ENCODE data around the gene PXYLP1.
A peak's percentile ranks its signal among the peaks of the same experiment; 100 is the strongest.

The PXYLP1 gene

DNA sequence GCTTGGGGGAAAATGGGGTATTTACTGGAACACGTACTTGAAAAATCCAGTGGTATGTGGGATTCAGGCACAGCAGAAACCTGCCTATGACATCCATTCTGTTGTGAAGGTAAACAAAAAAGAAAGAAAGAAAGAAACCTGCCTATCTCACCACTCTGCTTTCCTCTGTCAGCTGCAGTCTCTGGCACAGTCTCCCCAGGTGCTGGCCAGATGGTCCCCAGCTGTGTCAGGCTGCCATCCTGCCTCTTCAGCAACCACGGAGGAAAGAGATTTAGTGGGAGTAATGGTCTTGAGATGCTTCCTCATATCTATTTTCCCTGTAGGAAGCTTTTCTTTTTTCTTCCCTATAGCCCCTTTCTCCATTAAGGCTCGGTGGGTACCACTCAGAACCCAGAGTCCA lies 2.5 kb upstream of the PXYLP1 start:
- DNase-seq, result no peak

GRCh38 chr3:141230293-141230692 lies 1.3 kb upstream of the PXYLP1 start:
- DNase-seq, result no peak

GRCh38 chr3:141231952-141232823 lies 563 bp downstream of the PXYLP1 start:
- no peak for DNase-seq

- no peak for DNase-seq
Measured at GRCh38 chr3:141233457-141234161, 2.0 kb downstream of the PXYLP1 start.

GRCh38 chr3:141234283-141234682 lies 2.7 kb downstream of the PXYLP1 start:
- no peak for DNase-seq

DNA sequence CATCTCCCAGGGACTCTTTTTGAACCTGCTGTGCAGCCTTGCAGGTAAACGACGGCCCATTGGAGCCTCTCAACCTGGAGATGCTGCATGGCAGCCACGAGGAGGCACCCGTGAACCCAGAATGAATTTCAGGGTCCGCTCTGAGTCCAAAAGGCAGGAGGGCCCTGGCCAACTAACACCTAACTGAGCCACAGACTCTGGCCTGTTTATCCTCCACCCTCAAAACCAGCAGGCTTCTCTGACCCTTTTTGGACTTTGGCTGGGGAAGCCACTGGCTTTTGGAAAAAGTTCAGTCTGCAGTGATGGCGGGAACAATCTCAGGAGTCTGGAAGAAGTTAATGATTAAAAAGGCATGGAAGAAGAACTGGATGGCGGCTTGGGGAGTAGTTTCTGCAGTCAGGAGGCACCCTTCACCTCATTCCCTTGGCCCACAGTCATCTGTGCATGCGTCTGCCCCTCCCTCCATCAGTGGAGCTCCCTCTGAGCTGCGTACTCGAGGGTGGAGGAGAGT lies 4.1 kb downstream of the PXYLP1 start:
- DNase-seq, result no peak

DNA sequence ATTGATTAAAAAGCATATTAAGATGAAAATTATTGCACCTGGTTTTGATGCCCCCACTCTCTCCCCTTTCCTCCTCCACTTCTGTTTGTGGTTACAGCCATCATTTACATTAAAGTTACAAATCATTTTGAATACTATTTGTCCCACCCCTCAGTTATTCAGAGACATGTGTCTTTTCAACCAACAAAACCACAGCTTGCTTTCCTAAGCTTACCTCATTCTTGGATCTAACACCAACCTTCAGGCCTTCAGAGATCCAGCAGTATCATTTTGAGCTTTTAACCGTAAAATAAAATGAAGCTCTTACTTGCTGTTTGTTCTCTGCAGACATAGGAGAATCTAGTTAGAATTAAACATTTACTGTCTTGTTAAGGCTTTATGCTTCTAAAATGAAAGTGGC lies 4.7 kb downstream of the PXYLP1 start:
- no peak for DNase-seq

GRCh38 chr3:141237701-141238521 lies 6.3 kb downstream of the PXYLP1 start:
- DNase-seq, result no peak

GRCh38 chr3:141239511-141240281 lies 8.1 kb downstream of the PXYLP1 start:
- no peak for DNase-seq

GRCh38 chr3:141240286-141240685 lies 8.7 kb downstream of the PXYLP1 start:
- DNase-seq, result no peak

GRCh38 chr3:141240687-141241615 lies 9.3 kb downstream of the PXYLP1 start:
- no peak for DNase-seq

DNA sequence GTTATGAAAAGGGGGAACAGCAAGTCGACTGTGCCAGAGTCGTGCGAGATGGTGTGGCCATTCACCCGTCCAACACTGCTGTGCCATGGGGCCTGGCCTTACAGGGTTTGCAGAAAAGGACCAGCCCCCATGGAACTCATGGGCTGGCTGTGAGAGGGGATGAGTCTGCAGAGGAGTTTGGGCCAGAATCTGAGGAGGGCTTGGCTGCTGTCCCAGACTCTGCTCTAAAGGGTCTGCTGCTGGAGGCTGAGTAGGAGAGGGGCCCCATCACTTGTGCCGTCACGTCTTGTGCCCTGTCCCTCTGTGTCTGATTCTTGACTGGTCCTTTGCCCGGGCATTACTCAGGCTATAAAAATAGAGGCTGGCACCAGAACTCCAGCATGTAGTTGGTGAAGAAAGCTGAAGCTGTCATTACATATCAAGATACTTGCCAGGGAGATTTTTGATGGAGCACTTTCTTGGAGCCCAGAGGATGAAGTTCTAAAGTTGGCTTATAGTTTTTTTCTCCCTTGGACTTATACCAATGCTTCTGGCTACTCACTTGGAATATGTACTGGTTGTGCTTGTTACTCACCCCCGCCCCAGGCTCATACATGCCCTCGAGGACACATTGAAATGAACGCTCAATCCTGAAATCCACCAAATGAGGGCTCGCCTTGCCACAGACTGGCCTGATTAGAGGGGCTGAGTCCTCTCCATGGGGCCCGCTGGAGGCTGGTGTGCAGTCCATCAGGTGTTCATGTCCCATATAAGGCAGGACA lies 10.2 kb downstream of the PXYLP1 start:
- no peak for DNase-seq

GRCh38 chr3:141242377-141243092 lies 10.9 kb downstream of the PXYLP1 start:
- DNase-seq, result no peak

- DNase-seq, result peak; percentile 66
Measured at GRCh38 chr3:141243271-141243707, 11.7 kb downstream of the PXYLP1 start.

- DNase-seq, result no peak
Measured at GRCh38 chr3:141246224-141246957, 14.8 kb downstream of the PXYLP1 start.

- no peak for DNase-seq
Measured at GRCh38 chr3:141246958-141247301, 15.3 kb downstream of the PXYLP1 start.

- DNase-seq, result no peak
Measured at GRCh38 chr3:141248064-141248463, 16.4 kb downstream of the PXYLP1 start.

DNA sequence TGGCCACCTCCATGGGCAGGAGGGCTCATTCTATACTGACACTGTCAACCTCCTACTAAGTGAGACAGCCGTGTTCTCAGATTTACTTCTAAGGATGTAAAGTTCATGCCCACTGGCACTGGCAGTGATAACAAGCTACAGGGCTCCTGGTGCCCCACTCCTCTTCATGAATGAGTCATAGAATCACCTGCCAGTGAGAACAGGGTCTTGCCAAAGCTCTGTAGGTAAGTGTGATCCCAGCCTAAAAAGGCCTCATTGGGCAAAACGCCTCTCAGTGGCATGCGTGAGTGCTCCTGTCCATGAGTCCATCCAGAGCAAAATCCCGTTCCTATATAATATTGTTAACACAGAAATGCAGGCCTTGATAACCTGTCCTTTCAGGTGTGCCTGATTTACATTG lies 17.4 kb downstream of the PXYLP1 start:
- DNase-seq, result no peak

DNA sequence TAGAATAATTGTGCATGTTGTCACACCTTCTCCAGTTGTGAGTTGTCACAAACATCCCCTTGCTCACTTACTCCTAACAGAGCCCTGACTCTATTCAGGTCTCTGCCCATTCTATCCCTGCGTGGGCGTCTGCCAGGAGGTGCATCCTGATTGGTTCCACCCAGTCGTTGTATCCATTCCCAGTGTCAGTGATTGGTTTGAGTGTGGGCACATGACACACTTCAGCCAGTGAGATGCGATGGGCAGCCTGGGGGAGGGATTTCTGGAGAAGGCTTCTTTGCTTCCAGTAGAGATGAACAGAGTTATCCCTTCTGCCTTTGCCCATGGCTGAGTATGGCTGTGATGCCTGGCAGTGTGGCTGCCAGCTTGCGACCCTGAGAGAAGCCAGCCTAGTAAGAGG lies 18.7 kb downstream of the PXYLP1 start:
- DNase-seq, result no peak
